ENCODE results near the gene RELL1.

RELL1 gene

GRCh38 chr4:37594099-37594498, 92.1 kb downstream of the RELL1 start:
- DNase-seq, result no peak

GRCh38 chr4:37591349-37591748, 94.8 kb downstream of the RELL1 start:
- no peak for DNase-seq

- no peak for DNase-seq
These were observed 96.2 kb downstream of the RELL1 start for GRCh38 chr4:37590016-37590415.

- DNase-seq, result no peak
These were observed 98.0 kb downstream of the RELL1 start for GRCh38 chr4:37588150-37588549.

GRCh38 chr4:37586194-37586593, 100.0 kb downstream of the RELL1 start:
- DNase-seq, result no peak

- no peak for DNase-seq
These were observed 101.6 kb downstream of the RELL1 start for GRCh38 chr4:37584493-37585060.

- no peak for DNase-seq
These were observed 102.1 kb downstream of the RELL1 start for GRCh38 chr4:37584071-37584470.

- no peak for DNase-seq
These were observed 112.6 kb downstream of the RELL1 start for GRCh38 chr4:37573566-37573965.

- DNase-seq, result no peak
These were observed 117.7 kb downstream of the RELL1 start for GRCh38 chr4:37568489-37568888.

- no peak for DNase-seq
These were observed 118.3 kb downstream of the RELL1 start for GRCh38 chr4:37567836-37568235.

- DNase-seq, result no peak
These were observed 123.6 kb downstream of the RELL1 start for GRCh38 chr4:37562592-37562991.

- DNase-seq, result peak; percentile 41
These were observed 124.4 kb downstream of the RELL1 start for GRCh38 chr4:37561803-37562207.

GRCh38 chr4:37561196-37561802, 124.9 kb downstream of the RELL1 start:
- no peak for DNase-seq

Measured in RPMI8226 (cell line).